Pancreas (tissue), 10 donors: ENCODE measurements around the gene KCTD5. TPM values are rescaled to one million over a fixed set of nuclear protein-coding genes. Genes with fewer than 3 reads are reported as not detected.
"Not testable (repeated sequence)": the region's sequence is repeated elsewhere in the genome, so short reads cannot be mapped to it uniquely, and the experiment has no call there.

Experiments used
- ATAC-seq, 4 donors: fragments of 200-7000 bp; cut with Tn5 transposase; one replicate each; pipeline versions ENCODE4 v1.8.0 to v1.9.1; 2020; ENCODE audit warnings: mild to moderate bottlenecking in 4 of 4, moderate library complexity in 4 of 4
- DNase-seq, 6 donors: peaks; one replicate each; pipeline ENCODE4 v3.0.0-alpha.2; 2020
- FAIRE-seq: peaks from 2 replicates; lab custom pipeline; 2012; peaks lifted over from hg19 to GRCh38; lab: Jason Lieb, UNC
- H3K27ac ChIP-seq, 4 donors: fragments of 200-600 bp; sonication (generic); 1 replicate in 3 of 4; 2 replicates in 1 of 4; pipeline versions ENCODE4 v1.5.0 to v1.8.0; 2020
- H3K27me3 ChIP-seq, 4 donors: fragments of 200-600 bp; one replicate each; pipeline ENCODE4 v1.8.0; 2021
- H3K36me3 ChIP-seq, 3 donors: fragments of 200-600 bp; sonication (generic) in 1 of 3; one replicate each; pipeline versions ENCODE4 v1.5.0 to v1.8.0; 2020 to 2021
- H3K4me1 ChIP-seq, 3 donors: fragments of 200-600 bp; one replicate each; pipeline ENCODE4 v1.8.0; 2021
- H3K4me3 ChIP-seq, 4 donors: fragments of 200-600 bp; sonication (generic) in 2 of 4; one replicate each; pipeline versions ENCODE4 v1.5.0 to v1.8.0; 2020 to 2021
- H3K9me3 ChIP-seq, 4 donors: fragments of 200-600 bp; one replicate each; pipeline ENCODE4 v1.8.0; 2021
- CTCF ChIP-seq, 4 donors: fragments of 200-600 bp; sonication (generic) in 3 of 4; IDR thresholded peaks; one replicate each; pipeline versions ENCODE4 v1.5.0 to v1.8.0; 2021; ENCODE audit warnings: antibody characterized with exemption in 4 of 4
- WGBS, 2 donors: extraction: QIAGEN DNeasy Blood & Tissue Kit; methylation state at CpG; one replicate each; pipeline ENCODE4 v1.1.7; 2013; 5-methylcytosine and 5-hydroxymethylcytosine counted together
- intact Hi-C, 3 donors: fragments of 100-400 bp; cut with DNase I; formaldehyde crosslinking; loops; one replicate each; pipeline versions ENCODE4 v1.11.1 to v1.14.2; 2022
- polyA plus RNA-seq, 2 donors: library from polyadenylated mRNA; stranded (reverse); fragments of 200-250 nt; gene quantifications; one replicate each; pipeline ENCODE4 v1.2.3, GENCODE V29; 2013
- total RNA-seq, 6 donors: library from RNA; stranded (reverse); fragmentation: NEBNext Ultra II Directional in 4 of 6; extraction: Animal tissue kit (Norgen Biotek cat#: 25700) in 4 of 6; gene quantifications; one replicate each; pipeline versions ENCODE4 v1.2.1 to v1.2.4, GENCODE V29; 2021 to 2023
- donor health status: healthy with polysubstance abuse.
- donor health status: DM: no; HTN: no; CAD: no; lungs with moderate emphysema.
- donor health status: DM: no; HTN: no; CAD: no.
- donor health status: control.
- donor health status: control.
- donor health status: Bipolar disorder and iron deficiency.
- donor health status: DM: yes; HTN: yes; CAD: no.
- donor health status: DM: no; HTN: no; CAD: no.
- donor health status: DM: no; HTN: no; CAD: no.
- donor health status: DM: yes; HTN: yes; CAD: no.

The KCTD5 gene
- total and polyA plus RNA-seq, 8 donors, result 4.5 to 8.9 (median 6.7) TPM

- H3K27me3 ChIP-seq, result no peaks in the 10 kb centered on the region
- H3K4me3 ChIP-seq, result no peak overlapping the region
- H3K36me3 ChIP-seq, result peaks cover 0 to 6% (median 0%) of the 10 kb centered on the region in 3 donors
- H3K9me3 ChIP-seq, result no peaks in the 10 kb centered on the region
- TF ChIP-seq CTCF (IDR thresholded peaks at IDR 0.05), result no peak
- intact Hi-C loops, result no loop called here
- WGBS, 2 donors, result 13 to 15% methylated on average over 9 of the region's 9 CpGs
- DNase-seq (no peak), FAIRE-seq (no peak), ATAC-seq (peak; percentile 40 to 47 (median 44))
- peaks cover 0 to 5% (median 0%) of the 10 kb centered on the region in 3 donors for H3K4me1 ChIP-seq
- H3K27ac ChIP-seq, result peak overlapping the region in 3 of 4 donors; percentile 20 to 38 (median 24)
These were observed 17.7 kb upstream of the KCTD5 start for GRCh38 chr16:2664574-2664982.

GRCh38 chr16:2666671-2667070 lies 15.7 kb upstream of the KCTD5 start:
- H3K27me3 ChIP-seq, FAIRE-seq, ATAC-seq, H3K4me3 ChIP-seq, H3K27ac ChIP-seq, H3K9me3 ChIP-seq, H3K4me1 ChIP-seq, intact Hi-C loops, H3K36me3 ChIP-seq: not testable (repeated sequence)
- peak in 2 of 6 donors; percentile 11 to 38 for DNase-seq
- 77 to 91% methylated on average over 7 of the region's 7 CpGs for WGBS, 2 donors

GRCh38 chr16:2669587-2669986 lies 12.7 kb upstream of the KCTD5 start:
- DNase-seq, H3K4me1 ChIP-seq, FAIRE-seq, H3K36me3 ChIP-seq, intact Hi-C loops, H3K27me3 ChIP-seq, H3K9me3 ChIP-seq, ATAC-seq, H3K27ac ChIP-seq: not testable (repeated sequence)
- peak overlapping the region in 1 of 4 donors; percentile 5 for H3K4me3 ChIP-seq
- 66 to 73% methylated on average over 9 to 10 of the region's 10 CpGs for WGBS, 2 donors

GRCh38 chr16:2670017-2670416 lies 12.3 kb upstream of the KCTD5 start:
- H3K4me3 ChIP-seq, result peak overlapping the region in 1 of 4 donors; percentile 5
- ATAC-seq, intact Hi-C loops, FAIRE-seq, H3K27ac ChIP-seq, H3K4me1 ChIP-seq, H3K36me3 ChIP-seq, H3K27me3 ChIP-seq, H3K9me3 ChIP-seq: not testable (repeated sequence)
- DNase-seq, result peak; percentile 58 to 88 (median 75)
- WGBS, 2 donors, result 9 to 12% methylated on average over 15 of the region's 15 CpGs
- peak; percentile 37 to 64 (median 48) for TF ChIP-seq CTCF (IDR thresholded peaks at IDR 0.05)

- H3K27ac ChIP-seq, intact Hi-C loops, H3K27me3 ChIP-seq, H3K4me3 ChIP-seq, FAIRE-seq, H3K9me3 ChIP-seq, ATAC-seq, H3K36me3 ChIP-seq, H3K4me1 ChIP-seq: not testable (repeated sequence)
- 53 to 59% methylated on average over 10 of the region's 10 CpGs for WGBS, 2 donors
- DNase-seq, result peak in 1 of 6 donors; percentile 26
These were observed 11.1 kb upstream of the KCTD5 start for GRCh38 chr16:2671193-2671592.

GRCh38 chr16:2671741-2672140 lies 10.6 kb upstream of the KCTD5 start:
- peak overlapping the region in 2 of 4 donors; percentile 45 to 59 for H3K4me3 ChIP-seq
- H3K9me3 ChIP-seq, result no peaks in the 10 kb centered on the region
- no peak for TF ChIP-seq CTCF (IDR thresholded peaks at IDR 0.05)
- ATAC-seq (no peak), FAIRE-seq (no peak), DNase-seq (peak in 1 of 6 donors; percentile 15)
- peaks cover 0 to 6% (median 5%) of the 10 kb centered on the region in 3 donors for H3K4me1 ChIP-seq
- H3K27me3 ChIP-seq, result no peaks in the 10 kb centered on the region
- WGBS, 2 donors, result 50 to 67% methylated on average over 13 of the region's 13 CpGs
- intact Hi-C loops, result no loop called here
- H3K36me3 ChIP-seq, result peaks cover 0 to 6% (median 0%) of the 10 kb centered on the region in 3 donors
- H3K27ac ChIP-seq, result no peak overlapping the region
